ENCODE data around the gene SPPL3. TPM values are rescaled to one million over a fixed set of nuclear protein-coding genes. Genes with fewer than 3 reads are reported as not detected.

The SPPL3 gene
- total RNA-seq, 1 experiment from 2014 or later: 32.5 TPM

GRCh38 chr12:120932058-120932457, 27.9 kb upstream of the SPPL3 start (continued):
- TF ChIP-seq ATF3 (CRISPR knock-in tag; conservative IDR thresholded peaks at IDR 0.05): no peak
- no peak for TF ChIP-seq NR2C2 (CRISPR knock-in tag; IDR thresholded peaks at IDR 0.05)
- TF ChIP-seq SMAD4 (CRISPR knock-in tag; IDR thresholded peaks at IDR 0.05): no peak
- TF ChIP-seq MXD4 (CRISPR knock-in tag; IDR thresholded peaks at IDR 0.05; ENCODE audit: borderline replicate concordance): no peak
- TF ChIP-seq ZNF512 (CRISPR knock-in tag; IDR thresholded peaks at IDR 0.05; ENCODE audit: borderline replicate concordance): no peak
- TF ChIP-seq GABPB1 (CRISPR knock-in tag; IDR thresholded peaks at IDR 0.05): no peak
- no peak for TF ChIP-seq ZNF425 (CRISPR knock-in tag; conservative IDR thresholded peaks at IDR 0.05)
- no peak for TF ChIP-seq ZNF138 (CRISPR knock-in tag; conservative IDR thresholded peaks at IDR 0.05)
- no peak for TF ChIP-seq ETV6 (CRISPR knock-in tag; IDR thresholded peaks at IDR 0.05)

DNA sequence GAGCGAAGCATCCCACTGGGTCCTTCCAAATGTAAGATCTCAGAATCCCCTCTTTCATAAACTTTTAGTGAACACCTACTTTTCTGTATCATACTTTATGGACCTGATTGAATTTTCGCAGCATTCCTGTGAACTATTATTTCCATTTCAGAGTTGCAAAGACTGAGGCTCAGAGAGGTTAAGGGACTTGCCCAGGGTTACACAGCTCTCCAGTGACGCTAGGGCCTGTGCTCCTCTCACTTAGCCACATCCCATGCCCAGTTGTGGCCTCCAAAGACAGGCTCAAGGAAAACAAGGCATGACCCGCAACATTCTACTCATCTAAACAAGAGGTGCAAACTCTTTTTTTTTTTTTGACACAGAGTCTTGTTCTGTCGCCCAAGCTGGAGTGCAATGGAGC, 25.9 kb upstream of the SPPL3 start:
- ATAC-seq: no peak
- H3K27ac Mint-ChIP-seq: peak overlapping the region; percentile 36; the same call in 1 of the 2 replicates
- H3K4me3 Mint-ChIP-seq: no peak overlapping the region
- H3K9me3 Mint-ChIP-seq: no peaks in the 10 kb centered on the region
- H3K36me3 Mint-ChIP-seq: no peaks in the 10 kb centered on the region
- POLR2A ChIA-PET: no interaction called here
- H3K4me1 Mint-ChIP-seq: peaks cover 31% of the 10 kb centered on the region
- CTCF ChIA-PET: interaction anchor here (1.7 kb wide), 1 partner anchor 75 kb away, joined by 5 read pairs; no protein-coding TSS in a partner anchor
- H3K27me3 Mint-ChIP-seq (ENCODE audit: low read depth): no peaks in the 10 kb centered on the region
- DNase-seq (ENCODE audit: low spot score): no peak
- no peak for TF ChIP-seq NR1H2 (CRISPR knock-in tag; IDR thresholded peaks at IDR 0.05)
- no peak for TF ChIP-seq SOX15 (CRISPR knock-in tag; IDR thresholded peaks at IDR 0.05)
- TF ChIP-seq, protein P1, sequence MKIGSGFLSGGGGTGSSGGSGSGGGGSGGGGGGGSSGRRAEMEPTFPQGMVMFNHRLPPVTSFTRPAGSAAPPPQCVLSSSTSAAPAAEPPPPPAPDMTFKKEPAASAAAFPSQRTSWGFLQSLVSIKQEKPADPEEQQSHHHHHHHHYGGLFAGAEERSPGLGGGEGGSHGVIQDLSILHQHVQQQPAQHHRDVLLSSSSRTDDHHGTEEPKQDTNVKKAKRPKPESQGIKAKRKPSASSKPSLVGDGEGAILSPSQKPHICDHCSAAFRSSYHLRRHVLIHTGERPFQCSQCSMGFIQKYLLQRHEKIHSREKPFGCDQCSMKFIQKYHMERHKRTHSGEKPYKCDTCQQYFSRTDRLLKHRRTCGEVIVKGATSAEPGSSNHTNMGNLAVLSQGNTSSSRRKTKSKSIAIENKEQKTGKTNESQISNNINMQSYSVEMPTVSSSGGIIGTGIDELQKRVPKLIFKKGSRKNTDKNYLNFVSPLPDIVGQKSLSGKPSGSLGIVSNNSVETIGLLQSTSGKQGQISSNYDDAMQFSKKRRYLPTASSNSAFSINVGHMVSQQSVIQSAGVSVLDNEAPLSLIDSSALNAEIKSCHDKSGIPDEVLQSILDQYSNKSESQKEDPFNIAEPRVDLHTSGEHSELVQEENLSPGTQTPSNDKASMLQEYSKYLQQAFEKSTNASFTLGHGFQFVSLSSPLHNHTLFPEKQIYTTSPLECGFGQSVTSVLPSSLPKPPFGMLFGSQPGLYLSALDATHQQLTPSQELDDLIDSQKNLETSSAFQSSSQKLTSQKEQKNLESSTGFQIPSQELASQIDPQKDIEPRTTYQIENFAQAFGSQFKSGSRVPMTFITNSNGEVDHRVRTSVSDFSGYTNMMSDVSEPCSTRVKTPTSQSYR (CRISPR knock-in tag; IDR thresholded peaks at IDR 0.05): no peak
- no peak for TF ChIP-seq CDX4 (CRISPR knock-in tag; IDR thresholded peaks at IDR 0.05; ENCODE audit: borderline replicate concordance)
- TF ChIP-seq, protein P2, sequence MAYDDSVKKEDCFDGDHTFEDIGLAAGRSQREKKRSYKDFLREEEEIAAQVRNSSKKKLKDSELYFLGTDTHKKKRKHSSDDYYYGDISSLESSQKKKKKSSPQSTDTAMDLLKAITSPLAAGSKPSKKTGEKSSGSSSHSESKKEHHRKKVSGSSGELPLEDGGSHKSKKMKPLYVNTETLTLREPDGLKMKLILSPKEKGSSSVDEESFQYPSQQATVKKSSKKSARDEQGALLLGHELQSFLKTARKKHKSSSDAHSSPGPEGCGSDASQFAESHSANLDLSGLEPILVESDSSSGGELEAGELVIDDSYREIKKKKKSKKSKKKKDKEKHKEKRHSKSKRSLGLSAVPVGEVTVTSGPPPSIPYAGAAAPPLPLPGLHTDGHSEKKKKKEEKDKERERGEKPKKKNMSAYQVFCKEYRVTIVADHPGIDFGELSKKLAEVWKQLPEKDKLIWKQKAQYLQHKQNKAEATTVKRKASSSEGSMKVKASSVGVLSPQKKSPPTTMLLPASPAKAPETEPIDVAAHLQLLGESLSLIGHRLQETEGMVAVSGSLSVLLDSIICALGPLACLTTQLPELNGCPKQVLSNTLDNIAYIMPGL (CRISPR knock-in tag; IDR thresholded peaks at IDR 0.05): no peak
- no peak for TF ChIP-seq ESRRA (CRISPR knock-in tag; IDR thresholded peaks at IDR 0.05; ENCODE audit: borderline replicate concordance)
- TF ChIP-seq JAZF1 (CRISPR knock-in tag; IDR thresholded peaks at IDR 0.05): no peak
- no peak for TF ChIP-seq NR3C1 (CRISPR knock-in tag; conservative IDR thresholded peaks at IDR 0.05; ENCODE audit: low read depth)
- no peak for TF ChIP-seq ZNF138 (CRISPR knock-in tag; conservative IDR thresholded peaks at IDR 0.05)
- no peak for TF ChIP-seq IRF2 (CRISPR knock-in tag; IDR thresholded peaks at IDR 0.05; ENCODE audit: borderline replicate concordance, low read depth)
- no peak for TF ChIP-seq ZNF219 (CRISPR knock-in tag; IDR thresholded peaks at IDR 0.05; ENCODE audit: borderline replicate concordance)
- TF ChIP-seq NFATC4 (CRISPR knock-in tag; IDR thresholded peaks at IDR 0.05): no peak
- TF ChIP-seq ETV6 (CRISPR knock-in tag; IDR thresholded peaks at IDR 0.05): no peak
- TF ChIP-seq, protein P3, sequence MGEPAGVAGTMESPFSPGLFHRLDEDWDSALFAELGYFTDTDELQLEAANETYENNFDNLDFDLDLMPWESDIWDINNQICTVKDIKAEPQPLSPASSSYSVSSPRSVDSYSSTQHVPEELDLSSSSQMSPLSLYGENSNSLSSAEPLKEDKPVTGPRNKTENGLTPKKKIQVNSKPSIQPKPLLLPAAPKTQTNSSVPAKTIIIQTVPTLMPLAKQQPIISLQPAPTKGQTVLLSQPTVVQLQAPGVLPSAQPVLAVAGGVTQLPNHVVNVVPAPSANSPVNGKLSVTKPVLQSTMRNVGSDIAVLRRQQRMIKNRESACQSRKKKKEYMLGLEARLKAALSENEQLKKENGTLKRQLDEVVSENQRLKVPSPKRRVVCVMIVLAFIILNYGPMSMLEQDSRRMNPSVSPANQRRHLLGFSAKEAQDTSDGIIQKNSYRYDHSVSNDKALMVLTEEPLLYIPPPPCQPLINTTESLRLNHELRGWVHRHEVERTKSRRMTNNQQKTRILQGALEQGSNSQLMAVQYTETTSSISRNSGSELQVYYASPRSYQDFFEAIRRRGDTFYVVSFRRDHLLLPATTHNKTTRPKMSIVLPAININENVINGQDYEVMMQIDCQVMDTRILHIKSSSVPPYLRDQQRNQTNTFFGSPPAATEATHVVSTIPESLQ (CRISPR knock-in tag; IDR thresholded peaks at IDR 0.05): no peak
- TF ChIP-seq, protein P4, sequence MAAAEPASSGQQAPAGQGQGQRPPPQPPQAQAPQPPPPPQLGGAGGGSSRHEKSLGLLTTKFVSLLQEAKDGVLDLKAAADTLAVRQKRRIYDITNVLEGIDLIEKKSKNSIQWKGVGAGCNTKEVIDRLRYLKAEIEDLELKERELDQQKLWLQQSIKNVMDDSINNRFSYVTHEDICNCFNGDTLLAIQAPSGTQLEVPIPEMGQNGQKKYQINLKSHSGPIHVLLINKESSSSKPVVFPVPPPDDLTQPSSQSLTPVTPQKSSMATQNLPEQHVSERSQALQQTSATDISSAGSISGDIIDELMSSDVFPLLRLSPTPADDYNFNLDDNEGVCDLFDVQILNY (CRISPR knock-in tag; IDR thresholded peaks at IDR 0.05): no peak
- TF ChIP-seq MXD4 (CRISPR knock-in tag; IDR thresholded peaks at IDR 0.05; ENCODE audit: borderline replicate concordance): no peak
- no peak for TF ChIP-seq MAX (CRISPR knock-in tag; IDR thresholded peaks at IDR 0.05)
